LoVo (cell line): ENCODE results near the gene TRMT44.
A peak's percentile ranks its signal among the peaks of the same experiment; 100 is the strongest.

Source experiments
- DNase-seq: peaks from one replicate; pipeline ENCODE4 v3.0.0-alpha.2; 2016; ENCODE audit warnings: low spot score

TRMT44 gene

GRCh38 chr4:8493484-8493883, 52.9 kb downstream of the TRMT44 start:
- DNase-seq = no peak

GRCh38 chr4:8494218-8494617, 53.6 kb downstream of the TRMT44 start:
- DNase-seq = no peak

- DNase-seq = no peak
Observed at GRCh38 chr4:8494983-8495548, 54.5 kb downstream of the TRMT44 start.

GRCh38 chr4:8495803-8496202, 55.2 kb downstream of the TRMT44 start:
- DNase-seq = no peak

- no peak for DNase-seq
Observed at GRCh38 chr4:8497762-8498161, 57.2 kb downstream of the TRMT44 start.

GRCh38 chr4:8500966-8501365, 60.4 kb downstream of the TRMT44 start:
- DNase-seq = no peak

- DNase-seq = no peak
Observed at GRCh38 chr4:8501781-8502180, 61.2 kb downstream of the TRMT44 start.

GRCh38 chr4:8502371-8502770, 61.8 kb downstream of the TRMT44 start:
- DNase-seq = no peak

GRCh38 chr4:8502836-8503585, 62.4 kb downstream of the TRMT44 start:
- DNase-seq = no peak

GRCh38 chr4:8503801-8504200, 63.2 kb downstream of the TRMT44 start:
- DNase-seq = no peak

- DNase-seq = peak; percentile 15
Observed at GRCh38 chr4:8504279-8505007, 63.9 kb downstream of the TRMT44 start.

- no peak for DNase-seq
Observed at GRCh38 chr4:8505229-8505628, 64.7 kb downstream of the TRMT44 start.

- no peak for DNase-seq
Observed at GRCh38 chr4:8506006-8506372, 65.4 kb downstream of the TRMT44 start.

- DNase-seq = no peak
Observed at GRCh38 chr4:8506373-8507195, 66.0 kb downstream of the TRMT44 start.

GRCh38 chr4:8507196-8507570, 66.6 kb downstream of the TRMT44 start:
- DNase-seq = no peak

GRCh38 chr4:8507624-8508023, 67.0 kb downstream of the TRMT44 start:
- no peak for DNase-seq

- DNase-seq = no peak
Observed at GRCh38 chr4:8508266-8508665, 67.7 kb downstream of the TRMT44 start.

GRCh38 chr4:8508740-8509139, 68.2 kb downstream of the TRMT44 start:
- no peak for DNase-seq

- no peak for DNase-seq
Observed at GRCh38 chr4:8509311-8509950, 68.9 kb downstream of the TRMT44 start.

GRCh38 chr4:8510191-8510590, 69.6 kb downstream of the TRMT44 start:
- DNase-seq = no peak

- DNase-seq = no peak
Observed at GRCh38 chr4:8510611-8511285, 70.2 kb downstream of the TRMT44 start.
